ENCODE data around the gene USP17L29. TPM values are rescaled to one million over a fixed set of nuclear protein-coding genes. Genes with fewer than 3 reads are reported as not detected.

The USP17L29 gene
- not detected in 2 replicates for total RNA-seq

GRCh38 chr4:9353338-9353737 is at the start of gene USP17L29:
Gene USP17L29, plus strand, starts transcription at chr4:9353638. Its CDS starts 0 bp downstream, at chr4:9353638.

GRCh38 chr4:9324865-9325264 is 28.6 kb upstream of the USP17L29 start, which contains the start of gene USP17L24:
Gene USP17L24, plus strand, starts transcription at chr4:9325165. Its CDS starts 0 bp downstream, at chr4:9325165.

GRCh38 chr4:9329611-9330010 is 23.8 kb upstream of the USP17L29 start, which contains the start of gene USP17L25:
Gene USP17L25, plus strand, starts transcription at chr4:9329911. Its CDS starts 0 bp downstream, at chr4:9329911.

GRCh38 chr4:9334358-9334757 is 19.1 kb upstream of the USP17L29 start, which contains the start of gene USP17L26:
Gene USP17L26, plus strand, starts transcription at chr4:9334658. Its CDS starts 0 bp downstream, at chr4:9334658.

GRCh38 chr4:9339103-9339502 is 14.3 kb upstream of the USP17L29 start, which contains the start of gene USP17L5:
Gene USP17L5, plus strand, starts transcription at chr4:9339403. Its CDS starts 0 bp downstream, at chr4:9339403.

GRCh38 chr4:9343848-9344247 is 9.6 kb upstream of the USP17L29 start, which contains the start of gene USP17L27:
Gene USP17L27, plus strand, starts transcription at chr4:9344148. Its CDS starts 0 bp downstream, at chr4:9344148.

GRCh38 chr4:9348593-9348992 is 4.8 kb upstream of the USP17L29 start, which contains the start of gene USP17L28:
Gene USP17L28, plus strand, starts transcription at chr4:9348893. Its CDS starts 0 bp downstream, at chr4:9348893.

GRCh38 chr4:9362829-9363228 is 9.4 kb downstream of the USP17L29 start, which contains the start of gene USP17L30:
Gene USP17L30, plus strand, starts transcription at chr4:9363129. Its CDS starts 0 bp downstream, at chr4:9363129.

Other genes with a start within 250 kb of the USP17L29 start
- not detected in 2 replicates for gene FAM90A26, start 183.2 kb upstream of the USP17L29 start, total RNA-seq
- gene USP17L10, start 143.0 kb upstream of the USP17L29 start, total RNA-seq = not detected in 2 replicates
- gene USP17L11, start 138.2 kb upstream of the USP17L29 start, total RNA-seq = not detected in 2 replicates
- gene USP17L12, start 133.5 kb upstream of the USP17L29 start, total RNA-seq = not detected in 2 replicates
- gene USP17L13, start 128.7 kb upstream of the USP17L29 start, total RNA-seq = not detected in 2 replicates
- gene USP17L15, start 119.3 kb upstream of the USP17L29 start, total RNA-seq = not detected in 2 replicates
- gene USP17L17, start 109.8 kb upstream of the USP17L29 start, total RNA-seq = not detected in 2 replicates
- not detected in 2 replicates for gene USP17L18, start 105.0 kb upstream of the USP17L29 start, total RNA-seq
- gene USP17L19, start 100.3 kb upstream of the USP17L29 start, total RNA-seq = not detected in 2 replicates
- gene USP17L20, start 95.5 kb upstream of the USP17L29 start, total RNA-seq = not detected in 2 replicates
- not detected in 2 replicates for gene USP17L21, start 90.8 kb upstream of the USP17L29 start, total RNA-seq
- gene USP17L22, start 86.0 kb upstream of the USP17L29 start, total RNA-seq = not detected in 2 replicates
- gene USP17L24, start 28.5 kb upstream of the USP17L29 start, total RNA-seq = not detected in 2 replicates
- gene USP17L25, start 23.7 kb upstream of the USP17L29 start, total RNA-seq = not detected in 2 replicates
- not detected in 2 replicates for gene USP17L26, start 19.0 kb upstream of the USP17L29 start, total RNA-seq
- gene USP17L5, start 14.2 kb upstream of the USP17L29 start, total RNA-seq = not detected in 2 replicates
- not detected in 2 replicates for gene USP17L27, start 9.5 kb upstream of the USP17L29 start, total RNA-seq
- not detected in 2 replicates for gene USP17L28, start 4.7 kb upstream of the USP17L29 start, total RNA-seq
- gene USP17L30, start 9.5 kb downstream of the USP17L29 start, total RNA-seq = not detected in 2 replicates
- not detected in 2 replicates for gene DEFB131A, start 90.8 kb downstream of the USP17L29 start, total RNA-seq